Fibroblast of pulmonary artery (primary cell): ENCODE results near the gene GGT7.
"Not testable (repeated sequence)": the region's sequence is repeated elsewhere in the genome, so short reads cannot be mapped to it uniquely, and the experiment has no call there.

Experiments
- DNase-seq: peaks from one replicate; pipeline ENCODE4 v3.0.0-alpha.2; 2010; ENCODE audit warnings: low read depth
- H3K4me3 ChIP-seq: replicated peaks from 2 replicates; pipeline ENCODE4 v1.5.1; 2011; ENCODE audit warnings: low read depth, mild to moderate bottlenecking, control low read depth, low read length, moderate library complexity
- CTCF ChIP-seq: IDR thresholded peaks from 2 replicates; pipeline ENCODE4 v1.5.1; 2011; ENCODE audit warnings: mild to moderate bottlenecking, control low read depth, low read length, inconsistent platforms; ENCODE audit errors: missing control alignments

The GGT7 gene

GRCh38 chr20:34881689-34882088 lies 9.0 kb upstream of the GGT7 start:
- no peak for DNase-seq

GRCh38 chr20:34880971-34881370 lies 8.3 kb upstream of the GGT7 start:
- not testable (repeated sequence) for H3K4me3 ChIP-seq, DNase-seq

More at GRCh38 chr20:34881689-34882088, 9.0 kb upstream of the GGT7 start:
- no peak overlapping the region for H3K4me3 ChIP-seq
- no peak for TF ChIP-seq CTCF

GRCh38 chr20:34880215-34880850 lies 7.7 kb upstream of the GGT7 start:
- peak; percentile 26 for DNase-seq
- H3K4me3 ChIP-seq, result no peak overlapping the region
- TF ChIP-seq CTCF, result no peak

- H3K4me3 ChIP-seq, result peak within 1 kb of the TSS; percentile 89
- peak; percentile 17 for DNase-seq
- no peak for TF ChIP-seq CTCF
Observed at GRCh38 chr20:34876406-34877282, 4.0 kb upstream of the GGT7 start, which contains the start of gene ACSS2. ACSS2 (plus strand) TSS chr20:34876612; CDS start chr20:34876646, 34 bp downstream.

- H3K4me3 ChIP-seq, result peak overlapping the region; percentile 45
- peak; percentile 36 for TF ChIP-seq CTCF
- peak; percentile 99 for DNase-seq
Observed at GRCh38 chr20:34875642-34876405, 3.2 kb upstream of the GGT7 start.

GRCh38 chr20:34874094-34874654 lies 1.5 kb upstream of the GGT7 start:
- DNase-seq, result peak; percentile 94
- peak; percentile 100 for TF ChIP-seq CTCF
- H3K4me3 ChIP-seq, result no peak overlapping the region
